Dermis microvascular lymphatic vessel endothelial cell (primary cell): Measurements from ENCODE around the gene CFAP97. TPM values are rescaled to one million over a fixed set of nuclear protein-coding genes. Genes with fewer than 3 reads are reported as not detected.
"Not testable (repeated sequence)": the region's sequence is repeated elsewhere in the genome, so short reads cannot be mapped to it uniquely, and the experiment has no call there.

Source experiments
- DNase-seq, 2 donors: peaks; one replicate each; pipeline versions ENCODE4 v3.0.0 to v3.0.0-alpha.2; 2010; ENCODE audit warnings: low read depth in 2 of 2
- total RNA-seq: library from RNA; depleted of rRNA; stranded (reverse); fragments of >200 nt; gene quantifications from 2 replicates; pipeline ENCODE4 v1.2.1, GENCODE V29; 2014

CFAP97 gene
- total RNA-seq, 1 donor from 2014 or later = 21.4 TPM

GRCh38 chr4:185222598-185222997 is 18.8 kb upstream of the CFAP97 start:
- no peak for DNase-seq

DNA sequence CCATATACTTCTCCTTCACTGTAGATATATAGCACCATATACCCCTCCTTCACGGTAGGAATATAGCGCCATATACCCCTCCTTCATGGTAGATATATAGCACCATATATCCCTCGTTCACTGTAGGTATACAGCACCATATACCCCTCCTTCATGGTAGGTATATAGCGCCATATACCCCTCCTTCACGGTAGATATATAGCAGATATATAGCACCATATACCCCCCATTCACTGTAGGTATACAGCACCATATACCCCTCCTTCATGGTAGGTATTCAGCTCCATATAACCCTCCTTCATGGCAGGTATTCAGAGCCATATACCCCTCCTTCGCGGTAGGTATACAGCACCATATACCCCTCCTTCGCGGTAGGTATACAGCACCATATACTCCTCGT is 18.1 kb upstream of the CFAP97 start:
- no peak for DNase-seq

DNA sequence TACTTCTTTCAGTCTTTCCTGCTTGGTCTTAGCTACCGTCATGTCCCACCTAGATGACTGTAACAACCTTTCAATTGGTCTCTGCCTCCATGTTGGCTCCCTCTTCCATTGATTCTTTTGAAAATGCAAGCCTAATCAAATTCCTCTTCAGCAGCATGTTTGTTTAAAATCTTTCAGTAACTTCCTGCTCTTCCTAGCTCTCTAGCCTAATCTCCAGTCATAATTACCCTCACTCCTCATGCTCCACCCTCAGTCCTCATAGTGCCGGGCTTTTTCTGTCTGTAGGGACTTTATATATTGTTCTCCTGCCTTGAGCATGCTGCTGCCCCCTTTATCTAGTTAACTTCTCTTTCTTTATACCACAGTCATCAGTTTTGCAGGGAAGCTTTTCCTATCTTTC is 17.7 kb upstream of the CFAP97 start:
- DNase-seq = no peak

DNA sequence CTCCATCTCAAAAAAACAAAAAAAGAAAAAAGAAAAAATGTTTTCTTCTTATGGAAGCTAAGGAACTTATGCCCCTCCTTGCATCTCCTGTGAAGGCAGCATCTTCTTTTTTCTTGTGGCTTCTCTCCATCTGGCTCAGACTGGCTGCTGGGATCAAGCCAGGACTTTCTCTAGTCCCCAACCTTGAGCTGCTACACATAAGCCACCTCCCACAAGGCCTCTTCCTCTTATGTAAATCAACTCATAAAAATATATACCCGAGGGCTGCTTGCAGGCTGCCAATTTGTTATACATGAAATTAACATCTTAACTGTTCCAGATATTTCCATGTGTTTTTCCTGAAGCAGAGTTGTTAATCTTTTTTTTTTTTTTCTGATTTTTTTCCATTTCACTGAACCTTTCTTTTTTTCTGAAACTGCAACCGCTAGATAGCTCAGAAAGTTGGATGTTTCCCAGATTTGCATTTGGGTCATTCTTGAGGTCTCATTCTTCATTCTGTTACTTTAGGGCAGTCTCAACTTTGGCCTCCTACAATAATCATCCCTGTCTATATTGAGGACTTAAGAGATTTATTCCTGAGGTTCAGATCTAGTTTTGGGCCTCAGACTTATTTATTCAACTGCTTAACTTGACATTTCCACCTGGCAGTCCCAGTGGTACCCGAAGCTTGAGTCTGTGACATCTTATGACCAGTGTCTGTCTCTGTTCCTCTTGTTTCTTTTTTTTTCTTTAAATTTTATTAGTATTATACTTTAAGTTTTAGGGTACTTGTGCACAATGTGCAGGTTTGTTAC is 15.9 kb upstream of the CFAP97 start:
- DNase-seq = no peak

DNA sequence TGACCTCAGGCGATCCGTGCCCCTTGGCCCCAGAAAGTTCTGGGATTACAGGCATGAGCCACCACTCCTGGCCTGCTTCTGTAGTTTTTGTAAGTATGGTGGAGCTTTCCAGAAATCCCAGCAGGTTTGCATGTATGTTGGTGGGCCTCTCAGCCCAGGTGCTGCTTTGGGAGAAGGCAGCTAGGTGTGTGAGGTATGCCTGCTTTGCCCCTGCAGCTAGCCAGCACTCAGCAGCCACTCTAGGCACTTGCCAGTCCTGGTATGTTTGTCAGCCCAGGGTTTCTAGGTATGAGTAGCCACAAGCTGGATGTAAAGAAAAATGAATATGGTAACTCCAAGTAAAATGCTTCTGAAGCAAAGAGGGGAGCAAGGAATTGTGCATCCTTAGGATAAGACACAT is 14.5 kb upstream of the CFAP97 start:
- no peak for DNase-seq

GRCh38 chr4:185217408-185217975 is 13.7 kb upstream of the CFAP97 start:
- DNase-seq = no peak

DNA sequence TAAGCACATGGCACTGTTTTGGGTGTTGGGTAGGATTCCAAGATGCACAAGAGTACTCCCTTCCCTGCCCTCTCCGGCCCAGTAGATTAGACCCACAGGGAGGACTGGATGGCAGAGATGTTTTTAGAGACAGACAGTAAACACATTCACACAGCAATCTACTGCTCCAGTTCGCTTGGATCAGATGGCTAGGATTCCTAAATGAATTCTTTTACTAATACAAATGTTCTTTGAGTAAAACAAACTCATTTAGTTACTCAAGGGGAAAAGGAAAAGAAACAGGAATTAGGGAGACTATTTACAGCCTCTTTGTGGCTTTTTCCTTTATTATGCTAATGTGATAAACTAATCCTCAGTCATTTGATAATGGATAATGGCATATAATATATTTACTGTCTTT is 11.5 kb upstream of the CFAP97 start:
- DNase-seq = no peak

DNA sequence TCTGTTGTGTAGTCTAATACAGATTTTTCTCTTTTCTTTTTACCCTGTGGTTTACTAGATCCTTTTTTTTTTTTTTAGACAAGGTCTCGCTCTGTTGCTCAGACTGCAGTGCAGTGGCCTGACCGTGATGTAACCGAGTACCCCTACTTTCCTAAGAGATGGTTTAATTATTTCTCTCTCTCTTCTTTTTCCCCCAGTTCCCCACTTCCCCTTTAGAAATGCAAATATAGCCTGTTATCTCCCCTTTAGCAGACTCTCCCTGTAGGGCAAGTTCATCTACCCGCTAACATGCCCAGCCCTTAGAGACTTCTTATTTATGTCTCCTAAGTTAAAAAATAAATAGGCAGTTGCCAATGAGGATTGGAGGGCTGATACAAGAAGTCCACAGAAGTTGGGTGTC is 10.1 kb upstream of the CFAP97 start:
- no peak for DNase-seq

- DNase-seq = no peak
Measured at GRCh38 chr4:185212581-185212980, 8.8 kb upstream of the CFAP97 start.

- DNase-seq = no peak
Measured at GRCh38 chr4:185211641-185212040, 7.8 kb upstream of the CFAP97 start.

DNA sequence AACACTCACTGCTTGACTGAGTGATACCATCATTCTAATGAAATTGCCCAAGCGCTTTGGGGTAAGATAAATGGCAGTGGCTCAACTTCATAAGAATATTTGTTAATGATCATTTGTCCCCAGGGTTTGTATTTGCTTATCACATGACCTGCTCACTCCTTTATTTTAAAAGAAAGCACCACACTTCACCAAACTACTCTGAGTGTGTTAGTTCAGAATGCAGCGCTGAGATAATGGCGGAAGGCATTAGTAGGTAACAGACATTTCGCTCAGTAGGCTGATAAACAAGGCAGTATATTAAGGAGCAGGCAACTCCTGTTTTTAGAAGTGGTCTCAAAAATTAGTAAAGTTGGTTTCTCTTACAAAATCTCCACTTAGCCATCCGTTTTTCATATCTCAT is 7.2 kb upstream of the CFAP97 start:
- DNase-seq = peak in 1 of 2 donors; percentile 38

DNA sequence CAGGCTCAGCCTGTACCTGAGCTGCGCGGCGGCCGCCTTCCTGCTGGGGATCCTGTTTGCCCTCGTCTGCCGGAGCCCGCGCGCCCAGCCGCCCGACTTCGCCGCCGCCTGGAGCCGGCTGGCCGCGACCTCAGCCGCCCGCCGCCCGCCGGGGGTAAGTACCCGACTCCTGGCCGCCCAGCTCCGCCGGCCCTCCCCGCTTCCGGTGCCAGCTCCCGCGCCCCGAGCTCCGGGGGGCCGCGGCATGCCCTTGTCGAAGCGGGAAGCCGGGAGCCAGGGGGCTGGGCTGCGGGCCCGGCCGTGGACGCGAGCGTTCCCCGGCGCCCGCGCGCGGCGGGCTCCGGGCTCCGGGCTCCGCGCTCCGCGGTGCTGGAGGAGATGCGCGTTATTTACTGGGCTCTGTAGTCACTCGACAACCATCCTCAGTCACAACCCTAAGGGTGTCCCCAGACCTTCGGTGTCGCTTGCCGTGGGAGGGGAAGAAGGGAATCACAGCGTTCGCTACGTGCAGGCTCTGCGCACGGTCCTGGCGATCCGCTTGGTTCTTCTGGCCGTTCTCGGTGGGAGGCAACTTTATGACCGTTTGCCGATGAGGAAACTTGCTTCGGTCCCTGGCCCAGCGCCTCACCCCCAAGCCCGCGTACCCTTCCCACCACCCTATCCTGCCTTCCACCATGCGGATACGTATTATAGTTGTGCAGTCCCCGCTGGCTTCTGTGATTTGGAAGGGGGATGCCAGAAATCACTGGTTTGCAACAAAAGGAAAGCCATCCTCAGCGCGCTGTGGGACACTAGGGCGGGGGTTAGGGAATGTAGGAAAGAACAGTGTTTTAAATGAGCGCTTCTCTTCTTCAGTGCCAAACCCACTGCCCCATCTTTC is 6.5 kb upstream of the CFAP97 start:
- DNase-seq = peak; percentile 26 to 61

GRCh38 chr4:185209852-185210101 is 6.0 kb upstream of the CFAP97 start:
- DNase-seq = not testable (repeated sequence)

GRCh38 chr4:185209031-185209851 is 5.4 kb upstream of the CFAP97 start, which contains the start of gene SNX25:
SNX25 (plus strand) TSS chr4:185209598; CDS start chr4:185209827, 229 bp downstream.
- peak; percentile 85 to 92 for DNase-seq

DNA sequence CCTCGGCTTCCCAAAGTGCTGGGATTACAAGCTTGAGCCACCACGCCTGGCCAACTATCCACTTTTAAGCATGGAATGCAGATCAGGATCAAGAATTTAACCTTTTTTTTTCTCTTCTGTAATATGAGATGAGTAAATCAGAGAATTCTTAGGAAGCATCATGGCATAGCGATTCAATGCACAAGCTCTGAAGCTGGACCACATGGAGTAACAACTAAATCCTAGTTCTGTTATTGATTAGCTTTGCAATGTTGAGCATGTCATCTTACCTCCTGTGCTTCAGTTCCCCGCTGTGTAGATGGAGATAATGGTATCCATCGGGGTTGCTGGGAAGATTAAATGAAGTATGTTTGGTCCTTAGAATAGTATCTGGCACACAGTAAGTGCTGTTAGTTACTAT is 3.7 kb upstream of the CFAP97 start:
- DNase-seq = no peak

DNA sequence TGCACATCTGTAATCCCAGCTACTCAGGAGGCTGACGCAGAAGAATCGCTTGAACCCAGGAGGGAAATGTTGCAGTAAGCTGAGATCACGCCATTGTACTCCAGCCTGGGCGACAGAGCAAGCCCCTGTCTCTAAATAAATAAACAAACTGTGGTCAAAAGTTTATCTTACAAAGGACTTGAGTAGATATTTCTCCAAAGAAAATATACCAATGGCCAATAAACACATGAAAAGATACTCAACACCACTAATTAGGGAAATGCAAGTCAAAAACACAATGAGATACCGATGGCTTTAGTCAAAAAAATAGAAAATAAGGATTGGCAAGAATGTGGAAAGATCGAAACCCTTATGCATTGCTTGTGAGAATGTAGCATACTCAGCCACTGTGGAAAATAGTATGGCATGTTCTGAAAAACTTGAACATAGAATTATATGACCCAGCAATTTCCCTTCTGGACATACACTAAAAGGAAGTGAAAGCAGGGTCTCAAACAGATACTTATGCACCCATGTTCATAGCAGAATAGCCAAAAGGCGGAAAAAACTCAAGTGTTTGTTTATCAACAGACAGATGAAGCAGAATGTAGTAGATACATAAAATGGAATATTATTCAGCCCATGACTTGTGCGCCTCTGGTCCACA is 2.0 kb upstream of the CFAP97 start:
- DNase-seq = peak in 1 of 2 donors; percentile 24

GRCh38 chr4:185205073-185205472 is 1.3 kb upstream of the CFAP97 start:
- not testable (repeated sequence) for DNase-seq

DNA sequence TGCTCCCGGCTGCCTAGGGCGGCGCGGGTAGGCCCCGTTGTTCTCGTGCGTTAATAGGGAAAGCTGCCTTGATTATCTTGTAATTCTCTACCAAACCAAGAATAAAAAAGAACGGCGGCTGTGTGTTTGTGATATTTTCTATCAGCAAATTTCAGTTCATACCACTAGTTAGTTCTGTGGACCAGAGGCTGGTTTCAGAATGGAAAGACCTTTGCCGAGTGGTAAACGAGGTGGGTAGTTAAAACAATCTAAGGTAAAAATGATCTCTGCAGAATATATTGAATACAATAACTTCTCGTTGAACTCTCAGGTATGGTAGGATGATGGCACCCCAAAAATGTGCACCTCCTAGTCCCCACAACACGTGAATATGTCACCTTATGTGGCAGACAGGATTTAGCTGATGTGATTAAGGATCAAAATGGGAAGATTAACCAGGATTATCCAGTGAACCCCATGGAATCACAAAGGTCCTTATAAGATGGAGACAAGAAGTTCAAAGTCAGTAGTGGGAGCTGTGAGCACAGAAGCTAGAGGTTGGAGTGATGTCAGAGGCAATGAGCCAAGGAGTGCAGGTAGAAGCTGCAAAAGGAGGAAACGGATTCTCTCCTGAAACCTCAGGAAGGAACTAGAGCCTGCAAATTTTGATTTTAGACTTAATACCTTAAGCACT is 574 bp upstream of the CFAP97 start:
- no peak for DNase-seq

- DNase-seq = peak in 1 of 2 donors; percentile 25
Measured at GRCh38 chr4:185202984-185203485, 765 bp downstream of the CFAP97 start.
